Heart left ventricle (tissue), 13 donors: ENCODE measurements around the gene SLC29A3.

ENCODE experiments used
- CTCF ChIP-seq, 12 donors: fragments of 200-600 bp; sonication (generic) in 4 of 12; IDR thresholded peaks; one replicate each; pipeline versions ENCODE4 v1.5.0 to v1.8.0; 2018 to 2022; ENCODE audit warnings: antibody characterized with exemption in 12 of 12, mild to moderate bottlenecking in 5 of 12
- POLR2A ChIP-seq, 2 donors: fragments of 450-650 bp; IDR thresholded peaks; one replicate each; pipeline ENCODE4 v1.6.1; 2017; ENCODE audit warnings: antibody characterized with exemption in 2 of 2, mild to moderate bottlenecking in 2 of 2, moderate library complexity in 2 of 2
- donor health status: ischemic (EF 13 %, LVEDD 7.1; RV severe dilation, severe dysfunction).
- donor health status: DM: no; HTN: yes; CAD: no.
- donor health status: DM: no; HTN: no; CAD: no.
- donor health status: ischemic (EF 25% LVEDD 6.9; RV normal size, moderate dysfunction).
- donor health status: ischemic (EF 25% LVEDD 5.7; RV mildly dilated, moderate dysfunction).
- donor health status: ischemic (EF 35%, LVEDD 5.7; RV mildly dilated, moderate dysfunction).
- donor health status: nonischemic (EF 11% LVEDD 7.7; RV severe dilation, severe dysfunction).
- donor health status: DM: yes; HTN: yes; CAD: no.
- donor health status: PGD.
- donor health status: ischemic (EF 29% LVEDD 5.4; RV normal size, mild dysfunction).
- donor health status: nonischemic (EF 23%, LVEDD 6.1; RV moderate dilation, normal function).

DNA sequence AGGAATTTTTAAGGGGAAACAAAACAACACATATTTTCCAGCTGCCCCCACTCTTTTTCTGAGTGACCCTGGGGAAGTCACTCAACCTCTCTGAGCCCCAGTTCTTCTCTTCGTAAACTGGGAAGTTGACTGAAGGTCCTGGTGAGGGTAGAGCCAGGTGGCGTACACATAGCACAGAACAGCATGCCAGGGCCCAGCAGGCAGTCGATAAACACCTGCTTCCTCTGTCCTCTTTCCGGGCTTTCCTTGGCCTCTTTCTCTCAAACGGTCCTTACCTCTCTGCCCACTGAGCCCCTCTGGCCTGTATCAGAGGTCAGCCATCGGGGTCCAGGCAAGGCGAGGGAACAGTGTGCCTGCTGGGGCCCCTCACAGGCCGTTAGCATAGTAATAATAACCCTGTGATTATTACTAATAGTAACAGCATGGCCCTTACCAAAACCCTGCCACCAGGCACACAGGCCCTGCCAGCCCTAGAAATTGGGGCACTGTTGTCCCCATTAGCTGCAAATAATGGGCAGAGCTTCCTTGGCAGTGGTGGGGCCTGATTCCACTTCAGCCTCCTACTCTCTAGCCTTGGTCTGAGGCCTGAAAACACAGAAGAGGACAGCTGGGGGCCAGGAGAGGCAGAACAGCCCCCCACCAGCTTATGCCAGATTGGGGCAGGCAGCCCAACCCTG is 37.3 kb upstream of the SLC29A3 start:
- TF ChIP-seq POLR2A (IDR thresholded peaks at IDR 0.05) (no peak), CTCF (IDR thresholded peaks at IDR 0.05) (no peak)
